Gastrocnemius medialis (tissue), 4 donors: ENCODE measurements around the gene DENND5B. TPM values are rescaled to one million over a fixed set of nuclear protein-coding genes. Genes with fewer than 3 reads are reported as not detected.
"Not testable (repeated sequence)": the region's sequence is repeated elsewhere in the genome, so short reads cannot be mapped to it uniquely, and the experiment has no call there.

Source experiments
- ATAC-seq, 2 donors: fragments of 150-250 bp; one replicate each; pipeline ENCODE4 v1.9.1; 2016
- DNase-seq, 2 donors: peaks; one replicate each; pipeline ENCODE4 v3.0.0-alpha.2; 2019
- H3K27ac ChIP-seq, 4 donors: fragments of 200-600 bp; sonication (generic); 1 replicate in 1 of 4; 2 replicates in 3 of 4; pipeline ENCODE4 v1.5.1; 2016 to 2018; ENCODE audit warnings: mild to moderate bottlenecking in 2 of 4, moderate library complexity in 1 of 4
- H3K27me3 ChIP-seq, 3 donors: fragments of 200-600 bp; sonication (generic) in 2 of 3; 1 replicate in 1 of 3; 2 replicates in 2 of 3; pipeline versions ENCODE4 v1.5.1 to v1.6.0; 2016 to 2019; ENCODE audit warnings: mild to moderate bottlenecking in 1 of 3, moderate library complexity in 1 of 3
- H3K36me3 ChIP-seq, 2 donors: fragments of 200-600 bp; sonication (generic) in 1 of 2; one replicate each; pipeline ENCODE4 v1.5.1; 2017 to 2018
- H3K4me1 ChIP-seq, 2 donors: fragments of 200-600 bp; sonication (generic) in 1 of 2; one replicate each; pipeline ENCODE4 v1.5.1; 2016 to 2017; ENCODE audit warnings: mild to moderate bottlenecking in 2 of 2
- H3K4me3 ChIP-seq, 4 donors: fragments of 200-600 bp; sonication (generic) in 3 of 4; 1 replicate in 1 of 4; 2 replicates in 3 of 4; pipeline ENCODE4 v1.5.1; 2016 to 2019; ENCODE audit warnings: mild to moderate bottlenecking in 2 of 4
- H3K9me3 ChIP-seq, 3 donors: fragments of 200-600 bp; sonication (generic) in 2 of 3; 1 replicate in 1 of 3; 2 replicates in 2 of 3; pipeline ENCODE4 v1.5.1; 2016 to 2019
- POLR2A ChIP-seq, 2 donors: fragments of 450-650 bp; IDR thresholded peaks; one replicate each; pipeline ENCODE4 v1.6.1; 2017; ENCODE audit warnings: antibody characterized with exemption in 2 of 2, mild to moderate bottlenecking in 2 of 2, moderate library complexity in 2 of 2
- in situ Hi-C, 4 donors: fragments of 200-750 bp; cut with MboI; loops; one replicate each; pipeline versions ENCODE4 v1.15.0 to v1.8.0; 2017; ENCODE audit warnings: low sequenced_read_pairs in 4 of 4
- intact Hi-C: fragments of 100-400 bp; cut with DNase I; formaldehyde crosslinking; loops from one replicate; pipeline ENCODE4 v1.15.1; 2023; ENCODE audit warnings: low total_unique reads
- total RNA-seq, 4 donors: library from RNA; depleted of rRNA; stranded (reverse); fragments of >200 nt; gene quantifications; one replicate each; pipeline versions ENCODE4 v1.1.0 to v1.2.3, GENCODE V29; 2016
- TF ChIP-seq, protein P1 (sequence below), 5 experiments: fragments of 450-650 bp in 3 of 5; fragments of 200-600 bp in 2 of 5; sonication (generic) in 2 of 5; IDR thresholded peaks in 4 of 5; conservative IDR thresholded peaks in 1 of 5; 1 replicate in 4 of 5; 2 replicates in 1 of 5; pipeline ENCODE4 v1.5.1; 2016 to 2019; ENCODE audit warnings: antibody characterized with exemption in 5 of 5, mild to moderate bottlenecking in 3 of 5, moderate library complexity in 3 of 5

Gene DENND5B
- total RNA-seq, 4 donors from 2014 or later, result 12.5 to 33.7 (median 26.7) TPM

DNA sequence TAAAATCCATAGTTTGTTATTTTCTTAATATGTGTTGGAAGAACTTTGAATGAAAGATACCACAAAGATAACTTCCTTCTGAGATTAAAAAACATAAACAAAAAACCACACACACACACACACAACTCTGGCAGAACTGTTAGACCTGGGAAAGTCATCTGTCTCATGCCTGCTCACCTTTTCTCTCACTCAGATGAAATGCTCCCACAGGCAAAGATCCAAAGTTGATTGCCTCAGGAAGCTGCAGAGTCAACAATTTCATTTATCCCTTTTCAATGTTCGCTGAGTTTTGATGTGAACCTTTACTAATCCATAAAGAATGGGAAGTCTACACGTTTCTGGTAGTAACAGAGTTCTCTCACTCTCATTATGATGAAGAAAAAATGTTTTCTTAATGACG is 112.0 kb downstream of the DENND5B start:
- Histone ChIP-seq H3K27me3 (no peaks in the 10 kb centered on the region), H3K9me3 (no peaks in the 10 kb centered on the region), H3K27ac (no peak overlapping the region), H3K36me3 (peaks cover 0 to 11% of the 10 kb centered on the region in 2 donors), H3K4me3 (no peak overlapping the region), H3K4me1 (no peaks in the 10 kb centered on the region)
- intact Hi-C loops, result no loop called here
- TF ChIP-seq, protein P1, sequence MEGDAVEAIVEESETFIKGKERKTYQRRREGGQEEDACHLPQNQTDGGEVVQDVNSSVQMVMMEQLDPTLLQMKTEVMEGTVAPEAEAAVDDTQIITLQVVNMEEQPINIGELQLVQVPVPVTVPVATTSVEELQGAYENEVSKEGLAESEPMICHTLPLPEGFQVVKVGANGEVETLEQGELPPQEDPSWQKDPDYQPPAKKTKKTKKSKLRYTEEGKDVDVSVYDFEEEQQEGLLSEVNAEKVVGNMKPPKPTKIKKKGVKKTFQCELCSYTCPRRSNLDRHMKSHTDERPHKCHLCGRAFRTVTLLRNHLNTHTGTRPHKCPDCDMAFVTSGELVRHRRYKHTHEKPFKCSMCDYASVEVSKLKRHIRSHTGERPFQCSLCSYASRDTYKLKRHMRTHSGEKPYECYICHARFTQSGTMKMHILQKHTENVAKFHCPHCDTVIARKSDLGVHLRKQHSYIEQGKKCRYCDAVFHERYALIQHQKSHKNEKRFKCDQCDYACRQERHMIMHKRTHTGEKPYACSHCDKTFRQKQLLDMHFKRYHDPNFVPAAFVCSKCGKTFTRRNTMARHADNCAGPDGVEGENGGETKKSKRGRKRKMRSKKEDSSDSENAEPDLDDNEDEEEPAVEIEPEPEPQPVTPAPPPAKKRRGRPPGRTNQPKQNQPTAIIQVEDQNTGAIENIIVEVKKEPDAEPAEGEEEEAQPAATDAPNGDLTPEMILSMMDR (IDR thresholded peaks at IDR 0.05 in 4 of 5, conservative IDR thresholded peaks at IDR 0.05 in 1 of 5), result no peak
- TF ChIP-seq POLR2A (IDR thresholded peaks at IDR 0.05), result no peak
- DNase-seq (no peak), ATAC-seq (no peak)
- in situ Hi-C loops, result no loop called here

DNA sequence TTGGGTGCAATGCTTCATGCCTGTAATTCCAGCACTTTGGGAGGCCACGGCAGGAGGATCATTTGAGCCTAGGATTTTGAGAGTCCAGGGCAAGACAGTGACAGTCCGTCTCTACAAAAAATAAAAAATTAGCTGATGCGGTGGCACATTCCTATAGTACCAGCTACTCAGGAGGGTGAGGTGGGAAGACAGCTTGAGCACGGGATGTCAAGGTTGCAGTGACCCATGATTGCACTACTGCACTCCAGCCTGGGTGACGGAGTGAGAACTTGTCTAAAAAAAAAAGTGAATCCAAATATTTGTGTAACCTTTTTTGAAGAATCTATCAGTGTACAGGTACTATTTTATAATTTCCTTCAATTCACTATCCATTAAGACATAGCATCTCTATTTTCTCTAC is 112.5 kb downstream of the DENND5B start:
- no peak overlapping the region for H3K4me3 ChIP-seq
- no peaks in the 10 kb centered on the region for H3K4me1 ChIP-seq
- H3K27ac ChIP-seq, result no peak overlapping the region
- intact Hi-C loops (no loop called here), in situ Hi-C loops (no loop called here)
- no peaks in the 10 kb centered on the region for H3K9me3 ChIP-seq
- ATAC-seq (no peak), DNase-seq (no peak)
- TF ChIP-seq POLR2A (IDR thresholded peaks at IDR 0.05), result no peak
- TF ChIP-seq, protein P1 (IDR thresholded peaks at IDR 0.05 in 4 of 5, conservative IDR thresholded peaks at IDR 0.05 in 1 of 5), result no peak
- no peaks in the 10 kb centered on the region for H3K27me3 ChIP-seq
- peaks cover 0 to 11% of the 10 kb centered on the region in 2 donors for H3K36me3 ChIP-seq

DNA sequence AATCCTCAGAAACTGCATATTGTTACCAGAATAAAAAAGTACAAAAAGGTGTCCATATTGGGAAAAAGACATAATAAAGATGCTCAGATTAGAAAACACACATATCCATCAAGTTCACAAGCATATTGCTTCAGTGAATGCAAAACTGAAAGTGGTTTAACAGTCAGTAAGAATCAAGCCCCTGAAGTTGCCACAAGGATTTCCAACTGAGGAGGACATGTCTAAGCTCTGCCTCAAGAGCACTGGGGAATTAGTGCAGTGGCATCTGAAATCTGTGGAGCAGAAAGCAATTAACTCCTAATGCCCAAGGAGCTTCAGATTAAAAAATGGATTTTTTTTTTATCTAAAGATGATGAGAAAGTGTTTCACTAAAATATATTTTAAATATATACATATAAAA is 113.2 kb downstream of the DENND5B start:
- ATAC-seq (no peak), DNase-seq (no peak)
- H3K27me3 ChIP-seq, result no peaks in the 10 kb centered on the region
- H3K27ac ChIP-seq, result no peak overlapping the region
- intact Hi-C loops, result no loop called here
- no peak overlapping the region for H3K4me3 ChIP-seq
- in situ Hi-C loops, result no loop called here
- TF ChIP-seq, protein P1 (IDR thresholded peaks at IDR 0.05 in 4 of 5, conservative IDR thresholded peaks at IDR 0.05 in 1 of 5), result no peak
- TF ChIP-seq POLR2A (IDR thresholded peaks at IDR 0.05), result no peak
- no peaks in the 10 kb centered on the region for H3K4me1 ChIP-seq
- peaks cover 0 to 11% of the 10 kb centered on the region in 2 donors for H3K36me3 ChIP-seq
- no peaks in the 10 kb centered on the region for H3K9me3 ChIP-seq

DNA sequence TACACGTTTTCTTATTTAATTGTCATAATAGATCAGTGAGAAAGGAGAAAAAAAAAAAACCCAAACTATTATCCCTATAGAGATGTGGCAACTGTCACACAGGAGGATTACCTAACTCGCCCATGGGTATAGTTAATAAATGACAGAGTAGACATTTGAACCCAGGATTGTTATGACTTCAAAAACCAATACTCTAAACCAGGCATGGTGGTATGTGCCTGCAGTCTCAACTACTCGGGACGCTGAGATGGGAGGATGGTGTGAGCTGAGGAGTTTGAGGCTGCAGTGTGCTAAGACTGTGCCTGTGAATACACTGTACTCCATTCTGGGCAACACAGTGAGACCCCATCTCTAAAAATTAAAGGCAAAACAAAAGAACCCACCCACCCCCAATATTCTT is 114.5 kb downstream of the DENND5B start:
- H3K4me3 ChIP-seq, result no peak overlapping the region
- intact Hi-C loops (no loop called here), in situ Hi-C loops (no loop called here)
- H3K4me1 ChIP-seq, result no peaks in the 10 kb centered on the region
- H3K27me3 ChIP-seq, result no peaks in the 10 kb centered on the region
- no peak overlapping the region for H3K27ac ChIP-seq
- ATAC-seq (no peak), DNase-seq (no peak)
- no peaks in the 10 kb centered on the region for H3K9me3 ChIP-seq
- TF ChIP-seq, protein P1 (IDR thresholded peaks at IDR 0.05 in 4 of 5, conservative IDR thresholded peaks at IDR 0.05 in 1 of 5), result no peak
- no peak for TF ChIP-seq POLR2A (IDR thresholded peaks at IDR 0.05)
- H3K36me3 ChIP-seq, result peaks cover 0 to 11% of the 10 kb centered on the region in 2 donors

DNA sequence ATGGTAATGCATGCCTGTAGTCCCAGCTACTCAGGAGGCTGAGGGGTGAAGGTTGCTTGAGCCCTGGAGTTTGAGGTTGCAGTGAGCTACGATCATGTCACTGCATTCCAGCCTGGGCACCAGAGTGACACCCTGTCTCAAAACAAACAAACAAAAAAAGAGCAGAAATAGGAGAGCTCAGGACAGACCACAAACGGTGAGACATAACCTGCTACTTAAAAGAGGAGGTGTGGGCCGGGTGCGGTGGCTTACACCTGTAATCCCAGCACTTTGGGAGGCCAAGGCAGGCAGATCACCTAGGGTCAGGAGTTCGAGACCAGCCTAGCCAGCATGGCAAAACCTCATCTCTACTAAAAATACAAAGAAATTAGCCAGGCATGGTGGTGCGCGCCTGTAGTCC is 115.3 kb downstream of the DENND5B start:
- in situ Hi-C loops, ATAC-seq, H3K9me3 ChIP-seq, H3K4me1 ChIP-seq, H3K27ac ChIP-seq, intact Hi-C loops, H3K27me3 ChIP-seq, H3K4me3 ChIP-seq, DNase-seq: not testable (repeated sequence)
- peaks cover 0 to 11% of the 10 kb centered on the region in 2 donors for H3K36me3 ChIP-seq
